CD4-positive, alpha-beta T cell (primary cell): ENCODE data around the gene PMPCB. TPM values are rescaled to one million over a fixed set of nuclear protein-coding genes. Genes with fewer than 3 reads are reported as not detected.
"Not testable (repeated sequence)": the region's sequence is repeated elsewhere in the genome, so short reads cannot be mapped to it uniquely, and the experiment has no call there.

Source experiments
- ATAC-seq: fragments of 200-7000 bp; cut with Tn5 transposase; one replicate; pipeline ENCODE4 v1.10.0; 2022; ENCODE audit warnings: mild to moderate bottlenecking; ENCODE audit not compliant: poor library complexity
- CTCF ChIA-PET: fragments of 350-600 bp; sonication (Branson Sonifier 250); formaldehyde crosslinking; loops from one replicate; lab custom pipeline; 2021; ENCODE audit warnings: antibody characterized with exemption, inconsistent platforms; lab: Charles Lee
- POLR2A ChIA-PET: fragments of 350-600 bp; sonication (Branson Sonifier 250); formaldehyde crosslinking; loops from one replicate; lab custom pipeline; 2021; ENCODE audit warnings: antibody characterized with exemption, inconsistent platforms; lab: Charles Lee
- DNase-seq, 14 experiments: peaks; one replicate each; pipeline ENCODE4 v3.0.0-alpha.2; 2013 to 2020; ENCODE audit warnings: mixed read lengths in 2 of 14
- H3K27ac ChIP-seq, 2 donors: one replicate each; pipeline versions ENCODE4 v1.5.1 to v1.7.0; 2013; ENCODE audit warnings: low read length in 2 of 2, low read depth in 1 of 2, mild to moderate bottlenecking in 1 of 2
- H3K27me3 ChIP-seq, 2 experiments: 1 replicate in 1 of 2; 2 replicates in 1 of 2; pipeline versions ENCODE4 v1.6.1 to v1.7.0; 2013; ENCODE audit warnings: low read length in 2 of 2, control low read depth in 1 of 2, mild to moderate bottlenecking in 1 of 2, moderate library complexity in 1 of 2; ENCODE audit not compliant: insufficient read depth in 2 of 2, control insufficient read depth in 1 of 2
- H3K36me3 ChIP-seq: one replicate; pipeline ENCODE4 v1.6.1; 2013; ENCODE audit warnings: low read length, control low read depth; ENCODE audit not compliant: insufficient read depth
- H3K4me1 ChIP-seq: one replicate; pipeline ENCODE4 v1.6.1; 2013; ENCODE audit warnings: low read length, control low read depth; ENCODE audit not compliant: insufficient read depth
- H3K4me3 ChIP-seq: one replicate; pipeline ENCODE4 v1.5.1; 2013; ENCODE audit warnings: mild to moderate bottlenecking, low read length, moderate library complexity
- H3K9me3 ChIP-seq, 2 experiments: 1 replicate in 1 of 2; 2 replicates in 1 of 2; pipeline versions ENCODE4 v1.6.1 to v1.7.0; 2013; ENCODE audit warnings: low read length in 2 of 2, mild to moderate bottlenecking in 2 of 2, control low read depth in 1 of 2, moderate library complexity in 1 of 2; ENCODE audit not compliant: control insufficient read depth in 1 of 2, insufficient read depth in 1 of 2
- H3K27ac Mint-ChIP-seq: one replicate; pipeline ENCODE4 v1.8.0; 2020; ENCODE audit warnings: mixed read lengths
- H3K27me3 Mint-ChIP-seq: one replicate; pipeline ENCODE4 v1.8.0; 2021; ENCODE audit warnings: mixed read lengths
- H3K36me3 Mint-ChIP-seq: one replicate; pipeline ENCODE4 v1.8.0; 2021; ENCODE audit warnings: low read depth, mixed read lengths
- H3K4me1 Mint-ChIP-seq: one replicate; pipeline ENCODE4 v1.8.0; 2021; ENCODE audit warnings: low read depth, mixed read lengths
- H3K4me3 Mint-ChIP-seq: one replicate; pipeline ENCODE4 v1.8.0; 2020; ENCODE audit warnings: mild to moderate bottlenecking, mixed read lengths
- H3K9me3 Mint-ChIP-seq: one replicate; pipeline ENCODE4 v1.8.0; 2020; ENCODE audit warnings: mixed read lengths
- intact Hi-C, 2 experiments: fragments of 100-400 bp; cut with DNase I in 1 of 2; cut with micrococcal nuclease in 1 of 2; formaldehyde crosslinking; loops; one replicate each; pipeline versions ENCODE4 v1.15.1 to v1.9.0; 2023 to 2025; cut with DNase I, micrococcal nuclease
- total RNA-seq, 174 experiments: library from RNA in 2 of 174; stranded (reverse) in 2 of 174; gene quantifications; one replicate each; pipeline ENCODE4 v1.2.3 and lab custom pipeline; 2021 to 2026
- TF ChIP-seq, protein P1 (sequence below): fragments of 200-600 bp; IDR thresholded peaks from one replicate; pipeline ENCODE4 v1.8.0; 2022; ENCODE audit warnings: antibody characterized with exemption, mild to moderate bottlenecking

The PMPCB gene
- total RNA-seq, 2 experiments from 2014 or later: 101 to 103 TPM

GRCh38 chr7:103282802-103283427 is 14.3 kb upstream of the PMPCB start:
- H3K4me1 ChIP-seq: peaks cover 10% of the 10 kb centered on the region
- DNase-seq, POLR2A ChIA-PET, H3K36me3 Mint-ChIP-seq, H3K9me3 ChIP-seq, intact Hi-C loops, H3K27me3 Mint-ChIP-seq, H3K9me3 Mint-ChIP-seq, H3K27ac Mint-ChIP-seq, CTCF ChIA-PET, H3K27ac ChIP-seq, H3K4me3 ChIP-seq, ATAC-seq, H3K27me3 ChIP-seq, H3K36me3 ChIP-seq: not testable (repeated sequence)
- Mint-ChIP-seq H3K4me1 (peaks cover 32% of the 10 kb centered on the region), H3K4me3 (peak overlapping the region; percentile 60)
- TF ChIP-seq, protein P1, sequence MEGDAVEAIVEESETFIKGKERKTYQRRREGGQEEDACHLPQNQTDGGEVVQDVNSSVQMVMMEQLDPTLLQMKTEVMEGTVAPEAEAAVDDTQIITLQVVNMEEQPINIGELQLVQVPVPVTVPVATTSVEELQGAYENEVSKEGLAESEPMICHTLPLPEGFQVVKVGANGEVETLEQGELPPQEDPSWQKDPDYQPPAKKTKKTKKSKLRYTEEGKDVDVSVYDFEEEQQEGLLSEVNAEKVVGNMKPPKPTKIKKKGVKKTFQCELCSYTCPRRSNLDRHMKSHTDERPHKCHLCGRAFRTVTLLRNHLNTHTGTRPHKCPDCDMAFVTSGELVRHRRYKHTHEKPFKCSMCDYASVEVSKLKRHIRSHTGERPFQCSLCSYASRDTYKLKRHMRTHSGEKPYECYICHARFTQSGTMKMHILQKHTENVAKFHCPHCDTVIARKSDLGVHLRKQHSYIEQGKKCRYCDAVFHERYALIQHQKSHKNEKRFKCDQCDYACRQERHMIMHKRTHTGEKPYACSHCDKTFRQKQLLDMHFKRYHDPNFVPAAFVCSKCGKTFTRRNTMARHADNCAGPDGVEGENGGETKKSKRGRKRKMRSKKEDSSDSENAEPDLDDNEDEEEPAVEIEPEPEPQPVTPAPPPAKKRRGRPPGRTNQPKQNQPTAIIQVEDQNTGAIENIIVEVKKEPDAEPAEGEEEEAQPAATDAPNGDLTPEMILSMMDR: peak; percentile 43

DNA sequence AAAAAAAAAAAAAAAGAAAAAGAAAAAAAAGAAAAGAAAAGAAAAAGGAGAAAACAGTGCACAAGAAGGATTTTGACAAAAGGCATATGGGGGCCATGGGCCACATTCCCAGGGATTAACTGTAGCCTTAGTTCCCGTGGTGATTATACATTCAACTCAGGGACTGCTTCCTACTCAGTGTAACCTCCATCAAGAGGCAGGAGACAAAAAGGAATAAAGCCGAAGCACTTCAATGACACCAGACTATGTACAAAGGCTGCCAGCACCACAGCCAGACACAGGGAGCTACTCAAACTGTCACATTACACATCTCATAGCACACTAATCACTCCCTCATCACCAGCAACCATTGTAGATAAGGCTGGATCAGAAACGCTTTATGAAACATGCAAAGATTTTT is 5.1 kb upstream of the PMPCB start:
- no peak for ATAC-seq

DNA sequence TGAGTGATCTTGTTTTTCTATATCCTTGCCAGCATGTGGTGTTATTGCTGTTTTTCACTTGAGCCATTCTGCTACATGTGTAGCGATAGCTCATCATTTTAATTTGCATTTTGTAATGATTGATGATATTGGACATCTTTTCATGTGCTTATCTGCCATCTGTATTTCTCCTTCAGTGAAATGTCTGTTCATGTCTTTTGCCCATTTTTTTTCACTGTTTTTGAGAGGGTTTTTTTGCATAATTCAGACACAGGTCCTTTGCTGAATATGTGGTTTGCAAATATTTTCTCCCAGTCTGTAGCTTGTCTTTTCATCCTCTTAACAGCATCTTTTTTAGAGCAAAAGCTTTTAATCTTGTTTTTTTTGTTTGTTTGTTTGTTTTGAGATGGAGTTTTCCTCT is 3.7 kb upstream of the PMPCB start:
- Mint-ChIP-seq H3K4me1 (peaks cover 27% of the 10 kb centered on the region), H3K27me3 (peaks cover 8% of the 10 kb centered on the region), H3K36me3 (peaks cover 9% of the 10 kb centered on the region), H3K4me3 (no peak overlapping the region), H3K9me3 (no peaks in the 10 kb centered on the region), H3K27ac (no peak overlapping the region)
- Histone ChIP-seq H3K4me1 (peaks cover 16% of the 10 kb centered on the region), H3K27me3 (peaks cover 0 to 3% of the 10 kb centered on the region in 2 experiments), H3K4me3 (no peak overlapping the region), H3K9me3 (no peaks in the 10 kb centered on the region), H3K36me3 (no peaks in the 10 kb centered on the region), H3K27ac (no peak overlapping the region)
- POLR2A ChIA-PET: interaction anchor here (0.6 kb wide), 1 partner anchor 49 kb away, joined by 4 read pairs; no protein-coding TSS in a partner anchor
- DNase-seq (no peak), ATAC-seq (no peak)
- TF ChIP-seq, protein P1: no peak
- CTCF ChIA-PET: no interaction called here
- intact Hi-C loops: loop anchor here (10.0 kb wide), 3 partner anchors 871 to 1551 kb away; partner anchors contain the start of gene ORC5 (in 1 of the 2)

More for the DNA sequence above, 5.1 kb upstream of the PMPCB start:
- Histone ChIP-seq H3K9me3 (no peaks in the 10 kb centered on the region), H3K27ac (no peak overlapping the region), H3K36me3 (no peaks in the 10 kb centered on the region), H3K4me3 (no peak overlapping the region), H3K27me3 (peaks cover 0 to 3% of the 10 kb centered on the region in 2 experiments), H3K4me1 (peaks cover 5% of the 10 kb centered on the region)
- intact Hi-C loops: loop anchor here (10.0 kb wide), 3 partner anchors 873 to 1553 kb away; partner anchors contain the start of gene ORC5 (in 1 of the 2)
- peaks cover 8% of the 10 kb centered on the region for H3K27me3 Mint-ChIP-seq
- H3K4me1 Mint-ChIP-seq: peaks cover 15% of the 10 kb centered on the region
- no peak overlapping the region for H3K4me3 Mint-ChIP-seq
- no peak for DNase-seq
- TF ChIP-seq, protein P1: no peak
- H3K27ac Mint-ChIP-seq: no peak overlapping the region
- ChIA-PET POLR2A (no interaction called here), CTCF (no interaction called here)
- H3K36me3 Mint-ChIP-seq: no peaks in the 10 kb centered on the region
- H3K9me3 Mint-ChIP-seq: no peaks in the 10 kb centered on the region
